ENCODE measurements around the gene TSPAN10. TPM values are rescaled to one million over a fixed set of nuclear protein-coding genes. Genes with fewer than 3 reads are reported as not detected.

TSPAN10 gene
- total RNA-seq, 1 donor from 2014 or later: 1.1 TPM

GRCh38 chr17:81651692-81652091 lies 14.7 kb downstream of the TSPAN10 start:
- no peak overlapping the region for H3K4me3 ChIP-seq
- intact Hi-C loops (cut with DNase I): no loop called here
- TF ChIP-seq, protein P1, sequence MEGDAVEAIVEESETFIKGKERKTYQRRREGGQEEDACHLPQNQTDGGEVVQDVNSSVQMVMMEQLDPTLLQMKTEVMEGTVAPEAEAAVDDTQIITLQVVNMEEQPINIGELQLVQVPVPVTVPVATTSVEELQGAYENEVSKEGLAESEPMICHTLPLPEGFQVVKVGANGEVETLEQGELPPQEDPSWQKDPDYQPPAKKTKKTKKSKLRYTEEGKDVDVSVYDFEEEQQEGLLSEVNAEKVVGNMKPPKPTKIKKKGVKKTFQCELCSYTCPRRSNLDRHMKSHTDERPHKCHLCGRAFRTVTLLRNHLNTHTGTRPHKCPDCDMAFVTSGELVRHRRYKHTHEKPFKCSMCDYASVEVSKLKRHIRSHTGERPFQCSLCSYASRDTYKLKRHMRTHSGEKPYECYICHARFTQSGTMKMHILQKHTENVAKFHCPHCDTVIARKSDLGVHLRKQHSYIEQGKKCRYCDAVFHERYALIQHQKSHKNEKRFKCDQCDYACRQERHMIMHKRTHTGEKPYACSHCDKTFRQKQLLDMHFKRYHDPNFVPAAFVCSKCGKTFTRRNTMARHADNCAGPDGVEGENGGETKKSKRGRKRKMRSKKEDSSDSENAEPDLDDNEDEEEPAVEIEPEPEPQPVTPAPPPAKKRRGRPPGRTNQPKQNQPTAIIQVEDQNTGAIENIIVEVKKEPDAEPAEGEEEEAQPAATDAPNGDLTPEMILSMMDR (IDR thresholded peaks at IDR 0.05): no peak
- DNase-seq (no peak), ATAC-seq (no peak)
- H3K36me3 ChIP-seq: no peaks in the 10 kb centered on the region
- no peak overlapping the region for H3K27ac ChIP-seq
- H3K9me3 ChIP-seq: no peaks in the 10 kb centered on the region
- H3K4me1 ChIP-seq: no peaks in the 10 kb centered on the region
- peaks cover 35% of the 10 kb centered on the region for H3K27me3 ChIP-seq

DNA sequence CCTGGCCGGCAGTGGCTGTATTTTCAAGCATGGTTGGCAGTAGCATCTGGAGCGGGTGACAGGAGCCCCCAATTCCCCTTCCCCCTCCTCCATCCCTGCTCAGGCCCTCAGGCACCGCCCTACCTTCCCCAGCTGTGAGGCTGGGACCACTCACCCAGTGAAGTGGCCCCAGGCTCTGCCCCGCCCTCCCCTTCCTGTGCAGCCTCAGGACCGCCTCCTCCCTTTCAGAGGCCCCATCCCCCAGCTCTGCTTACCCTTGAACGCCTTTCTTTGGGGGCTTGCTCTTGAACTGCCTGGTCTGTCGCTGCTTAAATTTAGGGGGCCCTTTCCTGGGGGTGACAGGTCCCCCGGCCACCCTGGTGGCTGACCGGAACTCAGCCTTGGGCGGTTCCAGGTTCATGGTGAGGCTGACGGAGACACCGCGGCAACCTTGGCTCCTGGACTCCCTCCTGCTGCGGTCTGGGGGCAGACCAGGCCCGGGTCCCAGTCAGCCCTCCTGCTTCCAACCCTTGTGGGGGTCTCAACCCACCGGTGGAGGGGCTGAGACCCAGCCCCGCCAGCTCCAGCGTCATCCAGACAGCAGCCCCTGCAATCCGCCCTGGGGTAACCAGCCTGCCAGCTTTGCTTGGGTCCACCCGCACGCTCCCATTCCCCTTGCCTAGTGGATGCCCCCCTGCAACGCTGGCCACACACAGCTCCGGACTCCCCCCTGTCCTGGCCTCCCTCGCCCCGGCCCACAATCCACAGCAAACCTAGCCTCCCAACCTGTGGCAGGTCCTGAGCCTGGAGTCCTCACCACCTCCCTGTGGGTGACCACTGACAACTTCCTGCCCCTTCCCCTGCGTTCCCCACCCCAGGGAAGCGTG lies 16.1 kb downstream of the TSPAN10 start:
- ATAC-seq (peak; percentile 21), DNase-seq (no peak)
- H3K4me1 ChIP-seq: no peaks in the 10 kb centered on the region
- no peaks in the 10 kb centered on the region for H3K36me3 ChIP-seq
- peak overlapping the region; percentile 16 for H3K4me3 ChIP-seq
- peaks cover 26% of the 10 kb centered on the region for H3K27me3 ChIP-seq
- intact Hi-C loops (cut with DNase I): no loop called here
- no peaks in the 10 kb centered on the region for H3K9me3 ChIP-seq
- TF ChIP-seq, protein P1 (IDR thresholded peaks at IDR 0.05): no peak
- H3K27ac ChIP-seq: no peak overlapping the region

DNA sequence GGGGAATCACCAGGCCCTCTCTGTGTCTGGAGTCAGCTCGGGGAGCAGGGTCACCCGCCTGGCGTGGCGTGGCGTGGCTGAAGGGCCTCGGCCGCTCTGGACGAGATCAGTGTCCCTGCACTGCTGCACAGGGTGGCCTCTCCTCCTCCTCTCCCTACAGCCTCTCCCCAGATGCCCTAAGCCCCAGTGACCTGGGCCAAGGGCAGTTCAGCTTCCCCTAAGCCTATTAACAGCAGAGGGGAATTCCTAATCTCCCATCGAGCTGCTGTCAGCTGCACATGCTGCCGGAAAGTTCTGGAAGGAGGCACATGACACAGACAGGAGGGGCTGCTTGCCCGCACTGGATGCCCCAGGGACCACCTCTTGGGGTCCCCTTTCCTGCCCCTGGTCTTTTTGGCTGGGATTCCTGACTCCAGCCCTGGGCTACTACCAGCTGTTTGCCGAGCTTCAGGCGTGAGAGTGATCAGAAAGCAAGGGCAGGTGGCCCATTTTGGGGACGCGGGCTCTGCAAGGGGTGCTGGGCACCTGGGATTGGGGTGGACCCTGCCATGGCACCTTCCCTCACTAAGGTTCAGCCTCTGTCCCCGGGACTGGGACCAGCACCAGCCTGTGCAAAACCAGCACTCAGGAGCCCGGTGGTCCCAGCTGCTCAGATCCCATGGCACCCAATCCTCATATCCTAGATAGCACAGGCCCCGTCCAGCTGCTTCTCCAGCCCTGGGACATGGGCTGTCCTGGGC lies 18.6 kb downstream of the TSPAN10 start:
- TF ChIP-seq, protein P1 (IDR thresholded peaks at IDR 0.05): no peak
- Histone ChIP-seq H3K9me3 (no peaks in the 10 kb centered on the region), H3K27me3 (peaks cover 1% of the 10 kb centered on the region), H3K4me3 (no peak overlapping the region), H3K27ac (no peak overlapping the region), H3K4me1 (no peaks in the 10 kb centered on the region), H3K36me3 (no peaks in the 10 kb centered on the region)
- DNase-seq (no peak), ATAC-seq (no peak)
- intact Hi-C loops (cut with DNase I): no loop called here

- Histone ChIP-seq H3K4me1 (no peaks in the 10 kb centered on the region), H3K27me3 (no peaks in the 10 kb centered on the region), H3K4me3 (no peak within 1 kb of the TSS), H3K27ac (no peak within 1 kb of the TSS), H3K36me3 (no peaks in the 10 kb centered on the region), H3K9me3 (no peaks in the 10 kb centered on the region)
- ATAC-seq (no peak), DNase-seq (no peak)
- intact Hi-C loops (cut with DNase I): no loop called here
- TF ChIP-seq, protein P1 (IDR thresholded peaks at IDR 0.05): no peak
These were observed 19.2 kb downstream of the TSPAN10 start, which contains the start of gene PDE6G for GRCh38 chr17:81656118-81656743. PDE6G (minus strand) TSS chr17:81656542; CDS start chr17:81653305, 3,237 bp downstream.

DNA sequence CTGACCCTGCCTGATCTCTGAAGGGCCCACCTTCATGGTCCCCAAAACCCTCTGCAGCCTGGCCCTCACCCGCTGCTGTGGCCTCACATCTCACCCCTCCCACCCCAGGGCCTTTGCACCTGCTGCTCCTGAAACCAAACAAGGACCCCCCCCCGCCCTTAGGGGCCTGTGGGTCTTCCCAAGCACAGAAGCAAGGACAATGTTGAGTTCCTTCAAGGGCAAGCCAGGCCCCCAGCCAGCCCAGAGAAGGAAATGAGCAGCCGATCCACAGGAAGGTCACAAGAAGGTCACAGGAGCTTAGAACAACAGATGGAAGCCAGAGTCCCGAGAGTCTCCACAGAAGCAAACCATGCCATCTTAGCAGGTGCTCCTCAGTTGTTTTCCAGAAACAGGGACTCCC lies 19.8 kb downstream of the TSPAN10 start:
- H3K27ac ChIP-seq: no peak overlapping the region
- H3K9me3 ChIP-seq: no peaks in the 10 kb centered on the region
- TF ChIP-seq, protein P1 (IDR thresholded peaks at IDR 0.05): no peak
- intact Hi-C loops (cut with DNase I): no loop called here
- H3K27me3 ChIP-seq: no peaks in the 10 kb centered on the region
- H3K36me3 ChIP-seq: no peaks in the 10 kb centered on the region
- no peaks in the 10 kb centered on the region for H3K4me1 ChIP-seq
- ATAC-seq (no peak), DNase-seq (no peak)
- no peak overlapping the region for H3K4me3 ChIP-seq

All from upper lobe of right lung (tissue), 1 donor.